Breast epithelium (tissue), 3 donors: ENCODE data around the gene HYOU1.

Experiments used
- CTCF ChIP-seq, 3 donors: fragments of 450-650 bp; IDR thresholded peaks; one replicate each; pipeline ENCODE4 v1.5.1; 2016 to 2017; ENCODE audit warnings: antibody characterized with exemption in 3 of 3, mild to moderate bottlenecking in 3 of 3, moderate library complexity in 3 of 3
- POLR2A ChIP-seq: fragments of 450-650 bp; IDR thresholded peaks from one replicate; pipeline ENCODE4 v1.6.1; 2016; ENCODE audit warnings: antibody characterized with exemption, mild to moderate bottlenecking, moderate library complexity

GRCh38 chr11:119006656-119007055 lies 50.3 kb downstream of the HYOU1 start:
- TF ChIP-seq POLR2A: no peak
- no peak for TF ChIP-seq CTCF (IDR thresholded peaks at IDR 0.05)
